ENCODE measurements around the gene CCDC160.

GRCh38 chrX:134251241-134251640 lies 14.3 kb downstream of the CCDC160 start:
- TF ChIP-seq CTCF (IDR thresholded peaks at IDR 0.05) (no peak), POLR2A (IDR thresholded peaks at IDR 0.05) (no peak), POLR2AphosphoS5 (IDR thresholded peaks at IDR 0.05) (no peak)
